ENCODE results near the gene EPHA8. TPM values are rescaled to one million over a fixed set of nuclear protein-coding genes. Genes with fewer than 3 reads are reported as not detected.

Gene EPHA8
- total RNA-seq, 2 donors from 2014 or later, result 0.05 to 4.1 TPM

DNA sequence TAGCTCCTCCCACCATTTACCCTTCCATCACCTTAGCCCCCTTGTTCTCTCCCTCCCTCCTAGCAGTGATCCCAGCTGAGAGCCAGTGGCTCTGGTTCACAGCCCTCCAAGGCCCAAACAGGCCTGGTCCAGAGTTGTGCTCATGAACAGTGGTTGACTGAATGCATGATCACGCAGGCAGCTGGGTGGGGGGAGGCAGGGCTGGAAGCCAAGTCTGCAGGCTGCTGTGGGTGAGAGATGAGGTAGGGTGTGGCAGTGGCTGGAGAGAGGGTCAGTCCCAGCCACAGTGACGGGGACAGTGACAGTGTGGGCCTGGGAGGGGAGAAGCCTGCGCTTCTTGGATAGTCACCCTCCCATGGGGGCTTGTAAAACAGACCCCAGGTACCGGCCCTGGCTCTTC, 22.2 kb downstream of the EPHA8 start:
- Histone ChIP-seq H3K4me3 (no peak overlapping the region), H3K27ac (no peak overlapping the region), H3K4me1 (replicated peaks) (no peaks in the 10 kb centered on the region), H3K36me3 (no peaks in the 10 kb centered on the region), H3K27me3 (replicated peaks; ENCODE audit: insufficient read depth) (no peaks in the 10 kb centered on the region), H3K9me3 (no peaks in the 10 kb centered on the region)
- no peak for TF ChIP-seq POLR2AphosphoS5 (IDR thresholded peaks at IDR 0.05)
- no peak for TF ChIP-seq POLR2A (IDR thresholded peaks at IDR 0.05)
- TF ChIP-seq, protein P1, sequence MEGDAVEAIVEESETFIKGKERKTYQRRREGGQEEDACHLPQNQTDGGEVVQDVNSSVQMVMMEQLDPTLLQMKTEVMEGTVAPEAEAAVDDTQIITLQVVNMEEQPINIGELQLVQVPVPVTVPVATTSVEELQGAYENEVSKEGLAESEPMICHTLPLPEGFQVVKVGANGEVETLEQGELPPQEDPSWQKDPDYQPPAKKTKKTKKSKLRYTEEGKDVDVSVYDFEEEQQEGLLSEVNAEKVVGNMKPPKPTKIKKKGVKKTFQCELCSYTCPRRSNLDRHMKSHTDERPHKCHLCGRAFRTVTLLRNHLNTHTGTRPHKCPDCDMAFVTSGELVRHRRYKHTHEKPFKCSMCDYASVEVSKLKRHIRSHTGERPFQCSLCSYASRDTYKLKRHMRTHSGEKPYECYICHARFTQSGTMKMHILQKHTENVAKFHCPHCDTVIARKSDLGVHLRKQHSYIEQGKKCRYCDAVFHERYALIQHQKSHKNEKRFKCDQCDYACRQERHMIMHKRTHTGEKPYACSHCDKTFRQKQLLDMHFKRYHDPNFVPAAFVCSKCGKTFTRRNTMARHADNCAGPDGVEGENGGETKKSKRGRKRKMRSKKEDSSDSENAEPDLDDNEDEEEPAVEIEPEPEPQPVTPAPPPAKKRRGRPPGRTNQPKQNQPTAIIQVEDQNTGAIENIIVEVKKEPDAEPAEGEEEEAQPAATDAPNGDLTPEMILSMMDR (IDR thresholded peaks at IDR 0.05), result no peak
- no peak for DNase-seq (ENCODE audit: low spot score)
- WGBS, result 84% methylated on average over 4 of the region's 4 CpGs
- intact Hi-C loops (cut with DNase I), result no loop called here

DNA sequence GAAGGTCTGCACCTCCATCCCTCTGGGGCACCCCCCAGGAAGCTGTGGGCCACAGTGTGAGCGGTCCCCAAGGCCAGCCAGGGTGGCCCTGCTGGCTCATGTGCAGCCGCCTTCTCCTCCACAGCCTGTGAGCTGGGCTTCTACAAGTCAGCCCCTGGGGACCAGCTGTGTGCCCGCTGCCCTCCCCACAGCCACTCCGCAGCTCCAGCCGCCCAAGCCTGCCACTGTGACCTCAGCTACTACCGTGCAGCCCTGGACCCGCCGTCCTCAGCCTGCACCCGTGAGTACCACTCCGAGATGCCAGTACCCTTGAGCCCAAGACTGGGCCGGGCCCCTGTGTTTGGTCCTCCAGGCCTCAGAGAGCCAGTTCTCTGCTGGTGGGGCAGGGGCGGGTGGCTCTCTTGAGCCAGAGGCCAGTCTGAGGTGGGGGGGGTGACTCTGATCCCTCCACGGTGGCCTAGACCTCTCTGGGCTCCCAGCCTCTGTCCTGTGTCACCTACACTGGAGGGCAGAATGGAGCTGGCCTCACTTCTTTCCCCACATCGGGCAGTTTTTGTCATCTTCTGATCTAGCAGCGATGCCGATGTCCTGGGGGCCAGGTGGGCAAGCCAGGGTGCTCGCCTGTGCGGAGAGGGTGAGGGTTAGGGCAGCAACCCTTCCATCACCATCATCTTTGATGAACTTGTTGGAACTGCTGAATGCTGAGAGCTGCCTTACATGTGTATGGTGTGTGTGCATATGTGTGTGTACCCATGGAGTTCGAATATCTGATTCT, 23.3 kb downstream of the EPHA8 start:
- no peak for DNase-seq (ENCODE audit: low spot score)
- H3K27ac ChIP-seq, result no peak overlapping the region
- intact Hi-C loops (cut with DNase I), result no loop called here
- 91% methylated on average over 19 of the region's 19 CpGs for WGBS
- TF ChIP-seq POLR2A (IDR thresholded peaks at IDR 0.05) (no peak), POLR2AphosphoS5 (IDR thresholded peaks at IDR 0.05) (no peak)
- TF ChIP-seq, protein P1 (IDR thresholded peaks at IDR 0.05), result no peak
- H3K27me3 ChIP-seq (replicated peaks; ENCODE audit: insufficient read depth), result no peaks in the 10 kb centered on the region
- no peaks in the 10 kb centered on the region for H3K36me3 ChIP-seq
- no peak overlapping the region for H3K4me3 ChIP-seq
- no peaks in the 10 kb centered on the region for H3K9me3 ChIP-seq
- H3K4me1 ChIP-seq (replicated peaks), result no peaks in the 10 kb centered on the region

DNA sequence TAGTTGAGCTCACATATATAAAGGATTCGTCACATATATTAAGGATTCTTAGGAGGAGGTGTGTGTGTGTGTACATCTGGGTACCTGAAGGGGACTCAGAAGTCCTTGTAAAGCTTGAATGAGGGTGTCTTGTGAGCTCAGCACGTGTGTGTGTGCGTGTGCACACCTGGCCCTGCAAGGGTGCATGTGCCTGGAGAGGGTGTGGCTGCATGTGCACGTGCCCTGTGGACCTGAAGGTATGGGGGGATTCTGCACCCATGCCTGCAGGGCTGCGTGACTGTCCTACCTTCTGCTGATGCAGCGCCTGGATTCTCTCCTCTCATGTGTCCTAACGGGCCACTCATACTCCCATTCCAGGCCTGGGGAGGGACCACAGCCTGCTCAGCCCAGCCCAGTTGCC, 24.0 kb downstream of the EPHA8 start:
- Histone ChIP-seq H3K4me1 (replicated peaks) (no peaks in the 10 kb centered on the region), H3K36me3 (no peaks in the 10 kb centered on the region), H3K27ac (no peak overlapping the region), H3K27me3 (replicated peaks; ENCODE audit: insufficient read depth) (peaks cover 2% of the 10 kb centered on the region), H3K4me3 (no peak overlapping the region), H3K9me3 (no peaks in the 10 kb centered on the region)
- DNase-seq (ENCODE audit: low spot score), result no peak
- WGBS, result 69% methylated on average over 7 of the region's 7 CpGs
- intact Hi-C loops (cut with DNase I), result no loop called here
- TF ChIP-seq POLR2AphosphoS5 (IDR thresholded peaks at IDR 0.05) (no peak), POLR2A (IDR thresholded peaks at IDR 0.05) (no peak)
- TF ChIP-seq, protein P1 (IDR thresholded peaks at IDR 0.05), result no peak

DNA sequence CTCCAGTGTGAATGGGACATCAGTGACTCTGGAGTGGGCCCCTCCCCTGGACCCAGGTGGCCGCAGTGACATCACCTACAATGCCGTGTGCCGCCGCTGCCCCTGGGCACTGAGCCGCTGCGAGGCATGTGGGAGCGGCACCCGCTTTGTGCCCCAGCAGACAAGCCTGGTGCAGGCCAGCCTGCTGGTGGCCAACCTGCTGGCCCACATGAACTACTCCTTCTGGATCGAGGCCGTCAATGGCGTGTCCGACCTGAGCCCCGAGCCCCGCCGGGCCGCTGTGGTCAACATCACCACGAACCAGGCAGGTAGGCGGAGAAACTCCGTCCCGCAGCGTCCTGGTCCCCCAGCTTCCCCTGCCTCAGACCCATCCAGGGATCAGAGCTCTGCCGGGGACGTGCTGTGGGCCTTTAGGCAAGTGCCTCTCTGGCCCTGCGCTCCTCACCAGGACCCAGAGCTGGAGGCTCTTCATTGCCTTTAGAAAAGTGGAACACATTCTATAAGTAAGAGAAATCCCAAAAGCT, 25.7 kb downstream of the EPHA8 start:
- no peaks in the 10 kb centered on the region for H3K9me3 ChIP-seq
- intact Hi-C loops (cut with DNase I), result no loop called here
- H3K4me3 ChIP-seq, result no peak overlapping the region
- 77% methylated on average over 24 of the region's 24 CpGs for WGBS
- no peaks in the 10 kb centered on the region for H3K36me3 ChIP-seq
- peaks cover 15% of the 10 kb centered on the region for H3K27me3 ChIP-seq (replicated peaks; ENCODE audit: insufficient read depth)
- no peaks in the 10 kb centered on the region for H3K4me1 ChIP-seq (replicated peaks)
- TF ChIP-seq POLR2AphosphoS5 (IDR thresholded peaks at IDR 0.05), result no peak
- TF ChIP-seq, protein P1 (IDR thresholded peaks at IDR 0.05), result no peak
- TF ChIP-seq POLR2A (IDR thresholded peaks at IDR 0.05), result no peak
- no peak overlapping the region for H3K27ac ChIP-seq
- no peak for DNase-seq (ENCODE audit: low spot score)

DNA sequence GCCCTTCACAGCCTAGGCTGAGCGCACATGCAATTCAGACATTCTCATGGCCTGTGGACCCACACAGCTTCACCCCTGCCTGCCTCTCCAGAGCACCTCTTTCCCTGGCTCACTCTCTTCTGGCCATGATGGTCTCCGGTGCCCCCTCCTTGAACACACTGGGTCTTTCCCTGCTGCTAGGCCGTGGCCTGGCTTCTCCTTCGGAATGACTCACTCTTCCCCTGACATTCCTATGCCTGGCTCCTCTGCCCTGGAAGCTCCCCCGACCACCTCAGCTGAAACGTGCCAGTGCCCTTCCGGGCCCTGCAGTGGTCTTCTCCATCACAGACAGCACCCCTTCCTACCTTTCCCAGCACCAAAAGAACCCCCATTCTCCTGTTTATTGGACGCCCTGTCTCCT, 28.3 kb downstream of the EPHA8 start:
- intact Hi-C loops (cut with DNase I), result no loop called here
- peaks cover 21% of the 10 kb centered on the region for H3K27me3 ChIP-seq (replicated peaks; ENCODE audit: insufficient read depth)

More for the DNA sequence above, 28.3 kb downstream of the EPHA8 start:
- Histone ChIP-seq H3K36me3 (no peaks in the 10 kb centered on the region), H3K27ac (no peak overlapping the region), H3K4me1 (replicated peaks) (no peaks in the 10 kb centered on the region), H3K4me3 (no peak overlapping the region), H3K9me3 (no peaks in the 10 kb centered on the region)
- 71% methylated on average over 8 of the region's 8 CpGs for WGBS
- DNase-seq (ENCODE audit: low spot score), result no peak
- TF ChIP-seq POLR2A (IDR thresholded peaks at IDR 0.05), result no peak
- TF ChIP-seq, protein P1 (IDR thresholded peaks at IDR 0.05), result no peak
- TF ChIP-seq POLR2AphosphoS5 (IDR thresholded peaks at IDR 0.05), result no peak
